HG02610 (cell line): ENCODE measurements around the gene ANKRD34A.
A peak's percentile ranks its signal among the peaks of the same experiment; 100 is the strongest.

Experiments used
- ATAC-seq: cut with Tn5 transposase; IDR thresholded peaks from one replicate; pipeline ENCODE4 v1.9.1; 2021; ENCODE audit warnings: mild to moderate bottlenecking, moderate library complexity; ENCODE audit not compliant: unreplicated experiment

The ANKRD34A gene

DNA sequence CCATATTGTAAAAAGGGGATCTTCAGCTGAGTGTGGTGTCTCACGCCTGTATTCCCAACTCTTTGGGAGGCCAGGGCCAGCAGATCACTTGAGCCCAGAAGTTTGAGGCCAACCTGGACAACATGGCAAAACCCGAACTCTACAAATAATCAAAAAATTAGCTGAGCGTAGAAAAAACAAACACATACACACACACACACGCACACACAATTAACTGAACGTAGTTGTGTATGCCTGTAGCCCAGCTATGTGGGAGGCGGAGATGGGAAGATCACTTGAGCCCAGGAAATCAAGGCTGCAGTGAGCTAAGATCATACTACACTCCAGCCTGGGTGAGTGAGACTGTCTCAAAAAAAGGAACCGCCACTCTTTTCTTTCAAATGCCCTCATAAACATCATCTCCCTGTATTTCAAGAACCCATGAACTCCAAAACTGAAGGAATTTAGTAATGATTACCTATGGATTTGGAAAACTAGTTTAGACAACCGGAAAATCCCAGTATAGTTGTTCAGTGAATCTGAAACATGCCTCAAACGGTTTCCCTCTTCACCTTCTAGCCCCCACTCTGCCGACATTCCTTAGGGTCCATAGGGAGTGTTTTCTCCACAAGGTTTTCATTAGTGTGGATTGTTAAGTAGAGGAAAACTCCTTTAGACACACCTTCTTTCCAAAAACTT is 27.5 kb upstream of the ANKRD34A start:
- no peak for ATAC-seq

GRCh38 chr1:145990249-145990855 is 26.0 kb upstream of the ANKRD34A start:
- no peak for ATAC-seq

DNA sequence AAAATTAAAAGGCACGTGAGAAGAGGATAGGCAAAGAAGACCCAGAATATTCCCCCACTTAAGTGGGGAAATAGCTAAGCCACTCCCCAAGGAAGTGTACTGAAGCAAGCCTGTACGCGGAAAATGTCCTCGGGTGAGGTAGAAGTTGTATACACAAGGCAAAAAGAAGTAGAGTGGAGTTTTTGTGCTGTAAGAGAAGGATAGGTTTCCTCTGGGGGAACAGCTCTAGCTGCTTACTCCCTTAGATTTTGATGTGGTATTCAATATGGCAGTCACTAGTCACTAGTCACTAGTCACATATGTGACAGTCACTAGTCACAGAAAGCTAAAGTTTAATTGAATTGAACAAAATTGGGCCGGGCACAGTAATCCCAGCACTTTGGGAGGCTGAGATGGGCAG is 24.4 kb upstream of the ANKRD34A start:
- no peak for ATAC-seq

DNA sequence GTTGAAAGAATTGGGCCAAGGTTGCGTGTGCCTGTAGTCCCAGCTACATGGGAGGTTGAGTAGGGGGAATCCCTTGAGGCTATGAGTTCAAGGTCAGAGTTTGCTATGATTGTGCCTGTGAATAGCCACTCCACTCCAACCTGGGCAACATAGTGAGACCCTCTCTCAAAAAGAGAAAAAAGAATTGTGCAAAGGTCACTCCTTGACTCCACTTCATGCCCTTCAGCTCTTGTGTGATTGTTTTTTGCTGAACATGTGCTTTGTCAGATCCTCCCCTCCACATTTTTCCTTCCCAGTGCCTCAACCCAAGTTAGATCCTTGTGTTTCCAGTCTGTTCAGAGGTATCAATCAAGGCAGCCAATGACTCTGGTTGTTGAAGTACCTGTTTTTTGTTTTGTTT is 23.6 kb upstream of the ANKRD34A start:
- no peak for ATAC-seq

DNA sequence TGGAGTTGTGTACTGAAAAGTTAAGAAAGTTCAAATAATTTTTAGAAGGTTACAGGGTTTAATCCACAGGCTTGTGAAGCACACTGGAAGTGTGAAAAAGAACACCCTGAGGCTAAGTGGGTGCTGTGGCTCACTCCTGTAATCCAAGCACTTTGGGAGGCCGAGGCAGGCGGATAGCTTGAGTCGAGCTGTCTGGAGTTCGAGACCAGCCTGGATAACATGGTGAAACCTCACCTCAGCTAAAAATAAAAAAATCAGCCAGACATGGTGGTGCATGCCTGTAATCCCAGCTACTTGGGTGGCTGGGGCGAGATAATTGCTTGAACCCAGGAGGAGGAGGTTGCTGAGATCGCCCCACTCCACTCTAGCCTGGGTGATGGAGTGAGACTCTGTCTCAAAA is 22.2 kb upstream of the ANKRD34A start:
- no peak for ATAC-seq

DNA sequence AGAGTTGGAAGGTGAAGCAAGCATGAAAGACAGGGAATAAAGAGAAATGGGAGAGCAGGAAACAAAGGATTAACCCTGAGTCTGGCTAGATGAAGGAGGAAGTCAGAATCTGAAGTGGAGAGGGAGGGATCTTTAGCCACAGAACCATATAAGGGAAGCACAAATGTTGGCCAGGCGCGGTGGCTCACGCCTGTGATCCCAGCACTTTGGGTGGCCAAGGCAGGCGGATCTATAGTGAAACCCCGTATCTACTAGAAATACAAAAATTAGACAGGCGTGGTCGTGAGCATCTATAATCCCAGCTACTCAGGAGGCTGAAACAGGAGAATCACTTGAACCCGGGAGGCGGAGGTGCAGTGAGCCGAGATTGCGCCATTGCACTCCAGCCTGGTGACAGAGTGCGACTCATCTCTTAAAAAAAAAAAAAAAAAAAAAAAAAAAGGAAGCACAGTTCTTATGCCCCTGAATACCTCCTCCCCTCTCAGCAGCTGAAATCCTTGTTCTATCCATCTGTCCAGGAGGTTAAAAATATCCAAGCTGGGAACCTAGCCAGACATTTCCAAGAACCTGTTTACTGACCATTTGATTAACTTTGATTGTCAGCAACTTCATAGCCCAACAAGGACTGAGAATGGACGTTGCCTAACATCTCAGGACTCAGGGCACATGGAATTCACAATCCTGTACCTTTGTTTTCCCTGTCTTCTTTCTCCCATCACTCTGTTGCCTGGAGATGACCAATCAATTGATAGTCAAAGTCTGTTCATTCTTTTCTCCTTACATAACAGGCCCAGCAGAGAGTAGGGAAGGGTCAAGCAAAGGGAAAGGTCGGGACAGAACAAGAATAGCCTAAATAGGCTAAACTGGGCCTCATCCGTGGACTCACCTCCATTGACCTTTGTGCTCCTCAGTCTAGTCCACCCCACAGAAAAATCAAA is 21.4 kb upstream of the ANKRD34A start:
- ATAC-seq, result no peak

DNA sequence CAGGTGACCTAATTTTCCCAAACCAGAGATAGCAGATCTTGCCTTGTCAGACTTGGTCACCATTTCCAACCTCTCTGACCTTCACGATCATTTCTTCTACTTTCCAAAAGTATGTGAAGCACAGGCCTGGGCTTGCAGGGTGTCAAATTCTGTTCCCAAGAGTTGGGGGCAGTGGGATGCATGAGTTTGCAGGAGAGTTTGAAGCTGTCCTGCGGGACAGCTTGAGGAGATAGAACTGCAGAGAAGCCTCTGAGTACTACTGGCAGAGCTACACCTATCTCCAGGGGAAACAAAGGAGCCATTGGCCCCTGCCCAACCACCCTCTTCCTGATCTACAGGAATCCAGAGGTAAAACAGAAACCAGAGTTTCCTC is 20.7 kb upstream of the ANKRD34A start:
- no peak for ATAC-seq

DNA sequence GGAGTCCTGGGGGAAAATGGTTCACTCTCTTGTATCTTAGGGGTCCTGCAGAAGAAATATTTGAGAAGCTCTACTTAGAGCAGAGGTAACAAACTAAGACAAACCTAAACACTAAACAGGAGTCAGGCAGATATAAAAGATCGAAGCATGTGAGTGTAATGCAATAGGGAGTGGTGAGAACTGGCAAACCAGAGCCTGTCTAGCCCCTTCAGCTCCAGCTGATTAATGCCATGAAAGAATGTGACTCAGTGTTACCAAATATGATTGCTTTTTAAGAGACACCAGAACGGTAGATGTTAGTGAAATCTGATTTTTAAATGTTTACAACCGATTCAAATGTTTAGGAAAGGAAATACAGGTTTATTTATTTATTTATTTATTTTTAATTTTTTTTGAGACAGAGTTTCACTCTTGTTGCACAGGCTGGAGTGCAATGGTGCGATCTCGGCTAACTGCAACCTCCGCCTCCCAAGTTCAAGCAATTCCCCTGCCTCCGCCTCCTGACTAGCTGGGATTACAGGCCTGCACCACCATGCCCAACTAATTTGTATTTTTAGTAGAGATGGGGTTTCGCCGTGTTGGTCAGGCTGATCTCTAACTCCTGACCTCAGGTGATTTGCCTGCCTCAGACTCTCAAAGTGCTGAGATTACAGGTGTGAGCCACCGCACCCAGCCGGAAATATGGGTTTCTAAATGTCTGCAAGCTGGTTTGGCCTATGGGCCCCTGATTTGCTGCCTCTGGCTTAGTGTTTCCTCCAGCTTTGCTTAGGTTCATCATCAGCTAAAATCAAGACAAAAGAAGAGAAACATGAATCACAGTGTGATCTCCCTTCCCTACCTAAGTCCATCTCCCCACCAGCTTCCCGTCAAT is 19.8 kb upstream of the ANKRD34A start:
- no peak for ATAC-seq

GRCh38 chr1:145983206-145983675 is 18.9 kb upstream of the ANKRD34A start:
- ATAC-seq, result no peak

GRCh38 chr1:145982010-145982723 is 17.8 kb upstream of the ANKRD34A start:
- ATAC-seq, result no peak

GRCh38 chr1:145980457-145980994 is 16.2 kb upstream of the ANKRD34A start:
- no peak for ATAC-seq

- no peak for ATAC-seq
Observed at GRCh38 chr1:145979746-145980456, 15.5 kb upstream of the ANKRD34A start.

DNA sequence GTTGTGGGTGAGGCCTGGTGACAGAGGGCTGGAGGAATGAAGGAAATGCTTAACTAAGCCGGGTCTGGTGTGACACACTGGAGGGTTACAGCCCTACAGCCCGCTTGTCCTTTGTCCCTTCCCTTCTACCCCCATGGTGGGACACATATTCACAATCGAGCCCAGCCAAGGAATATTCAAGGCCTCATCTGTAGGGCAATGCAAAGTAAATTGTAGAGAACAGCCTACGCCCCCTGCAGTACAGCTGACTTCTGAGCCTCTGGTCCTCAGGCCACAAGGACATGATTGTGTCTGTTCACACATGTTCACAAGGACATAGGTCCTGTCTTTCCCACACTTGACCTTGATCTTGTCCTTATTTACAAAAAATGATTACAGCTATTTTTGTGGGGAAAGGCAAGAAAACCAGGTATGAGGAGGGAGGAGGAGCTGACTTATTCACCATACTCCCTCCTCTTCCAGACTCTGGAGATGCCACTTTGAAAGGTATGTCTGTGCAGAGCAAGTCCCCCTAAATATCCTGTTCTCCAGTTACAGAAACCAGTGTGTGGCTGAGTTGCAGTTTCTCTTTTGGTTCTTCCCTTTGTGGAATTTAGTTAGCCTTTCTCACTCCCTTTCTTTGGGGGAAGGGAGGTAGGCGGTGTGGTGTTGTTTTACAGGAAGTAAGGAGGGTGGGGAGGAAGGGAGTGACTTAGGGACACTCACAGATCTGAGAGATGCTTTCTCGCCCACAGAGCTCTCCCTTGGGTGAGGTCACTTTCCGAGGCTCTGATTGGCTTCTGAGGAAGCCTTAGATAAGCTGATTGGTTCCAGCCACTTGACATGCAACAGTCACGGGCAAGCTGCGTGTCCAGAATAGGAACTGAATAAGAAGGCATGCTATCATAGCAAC is 14.7 kb upstream of the ANKRD34A start:
- ATAC-seq, result peak; percentile 89

GRCh38 chr1:145978471-145978853 is 14.1 kb upstream of the ANKRD34A start:
- ATAC-seq, result no peak

GRCh38 chr1:145977486-145978470 is 13.4 kb upstream of the ANKRD34A start:
- ATAC-seq, result no peak

- ATAC-seq, result no peak
Observed at GRCh38 chr1:145977016-145977415, 12.6 kb upstream of the ANKRD34A start.

DNA sequence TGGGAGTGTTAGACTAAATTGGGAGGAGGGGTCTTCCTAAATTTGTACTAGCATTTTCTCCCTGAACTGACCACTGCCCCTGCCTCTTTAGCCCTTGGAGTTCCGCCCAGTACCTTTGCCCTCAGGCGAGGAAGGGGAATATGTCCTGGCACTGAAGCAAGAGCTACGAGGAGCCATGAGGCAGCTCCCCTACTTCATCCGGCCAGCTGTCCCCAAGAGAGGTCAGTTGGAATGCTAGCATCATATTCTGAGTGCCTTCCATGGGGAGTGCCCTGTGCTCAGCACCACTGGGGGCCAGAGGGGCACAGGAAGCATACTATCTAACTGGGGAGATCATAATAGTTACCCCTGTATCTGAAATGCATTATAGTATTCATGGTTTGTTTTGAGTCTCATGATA is 10.8 kb upstream of the ANKRD34A start:
- no peak for ATAC-seq
